ENCODE data around the gene RSPH6A.
"Not testable (repeated sequence)": the region's sequence is repeated elsewhere in the genome, so short reads cannot be mapped to it uniquely, and the experiment has no call there.

Gene RSPH6A

DNA sequence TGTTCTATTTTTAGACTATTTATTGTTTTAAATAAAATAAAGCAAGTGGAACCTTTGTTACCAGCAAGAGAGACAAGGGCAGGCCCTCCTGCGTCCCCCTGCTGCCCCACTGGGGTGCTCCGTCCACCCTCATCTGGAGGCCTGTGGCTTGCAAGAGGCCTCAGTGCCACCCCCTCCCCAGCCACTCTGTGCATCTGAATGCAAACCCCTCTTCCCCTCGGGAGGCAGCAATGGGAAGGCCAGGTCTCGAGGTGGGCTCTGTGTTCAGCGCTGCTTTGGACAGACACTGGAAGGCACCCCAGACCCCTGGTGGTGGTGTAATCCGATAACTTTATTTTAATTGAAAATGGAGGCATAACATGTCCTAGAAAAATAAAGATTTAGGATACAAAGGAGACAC, 50.6 kb downstream of the RSPH6A start:
- DNase-seq: no peak

DNA sequence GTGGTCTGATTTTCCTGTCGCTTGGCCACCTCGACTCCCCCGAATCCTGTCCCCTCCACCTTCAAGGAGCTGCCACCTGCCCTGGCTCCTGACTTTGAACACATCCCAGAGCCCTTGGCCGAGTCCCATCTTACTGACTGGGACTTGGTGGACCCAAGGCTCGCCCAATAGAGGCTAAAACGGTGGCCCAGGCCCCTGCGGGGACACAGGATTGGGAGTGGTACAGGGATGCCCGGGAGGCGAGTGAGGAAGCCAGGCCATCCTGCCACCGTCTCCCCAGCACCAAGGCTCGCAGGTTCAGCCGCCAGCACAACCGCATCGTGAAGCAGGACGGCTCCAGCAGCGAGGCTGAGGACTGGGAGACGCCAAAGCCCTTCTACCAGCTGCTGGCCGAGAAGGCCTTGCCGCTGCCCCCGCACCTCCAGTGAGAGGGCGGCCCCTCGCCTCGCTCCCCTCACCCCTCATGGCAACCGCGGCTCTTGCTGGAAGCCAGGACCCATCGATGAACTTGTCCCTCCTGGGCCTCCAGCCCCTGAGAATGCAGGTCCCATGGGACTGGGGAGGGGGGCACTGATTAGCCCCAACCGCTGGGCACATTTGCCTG, 51.3 kb downstream of the RSPH6A start:
- no peak for DNase-seq

DNA sequence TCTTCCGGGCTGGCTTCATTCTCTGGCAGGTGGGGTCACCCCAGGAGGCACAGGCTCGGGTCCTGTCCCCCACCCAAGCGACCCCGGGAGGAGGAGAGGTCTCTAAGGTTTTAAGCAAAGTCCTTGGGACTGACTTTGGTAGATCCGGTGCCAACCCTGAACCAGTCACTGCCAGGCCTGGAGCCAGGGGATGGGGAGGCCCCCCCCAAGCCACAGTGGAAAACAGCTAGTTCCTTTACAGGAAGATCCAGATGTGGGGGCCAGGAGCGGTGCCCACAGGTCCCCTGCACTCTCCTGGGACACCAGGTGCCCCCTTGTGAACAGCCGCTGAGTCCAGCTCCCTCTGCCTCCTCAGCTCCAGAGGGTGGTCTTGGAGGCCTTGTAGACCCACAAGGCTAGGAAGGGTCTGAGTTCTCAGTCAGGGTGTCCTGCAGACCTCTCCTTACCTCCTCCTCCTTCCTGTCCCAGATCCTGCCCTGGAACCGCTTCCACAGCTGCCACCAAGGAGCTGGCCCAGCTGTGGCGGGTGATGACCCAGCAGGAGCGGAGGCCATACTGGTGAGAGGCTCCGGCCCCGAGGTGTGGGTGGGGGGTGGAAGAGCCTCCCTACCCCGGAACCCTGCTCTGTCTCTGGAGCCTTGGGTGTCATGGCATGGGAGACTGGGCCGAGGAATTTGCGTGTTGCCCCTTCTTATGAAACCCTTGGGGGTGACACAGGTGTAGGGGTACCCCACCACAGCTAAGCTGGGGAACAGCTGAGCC, 52.1 kb downstream of the RSPH6A start:
- DNase-seq: no peak

DNA sequence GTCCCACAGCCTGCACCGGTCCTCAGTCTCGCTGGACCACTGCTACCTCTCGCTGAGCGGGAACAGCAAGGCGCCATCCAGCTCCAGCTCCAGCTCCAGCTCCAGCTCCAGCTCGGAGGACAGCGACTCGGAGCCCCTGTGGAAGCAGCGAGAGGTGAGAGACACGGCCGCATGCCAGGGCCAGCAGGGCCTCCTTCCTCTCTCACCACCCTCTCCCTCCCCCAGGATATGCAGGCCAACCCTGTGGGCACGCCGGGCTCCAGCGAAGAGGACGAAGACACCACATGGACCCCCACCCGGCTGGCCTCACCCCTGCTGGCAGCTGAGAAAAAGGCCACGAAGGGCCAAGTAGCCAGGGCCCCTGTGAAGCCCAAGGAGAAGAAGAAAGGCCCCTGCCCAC, 53.4 kb downstream of the RSPH6A start:
- no peak for DNase-seq

DNA sequence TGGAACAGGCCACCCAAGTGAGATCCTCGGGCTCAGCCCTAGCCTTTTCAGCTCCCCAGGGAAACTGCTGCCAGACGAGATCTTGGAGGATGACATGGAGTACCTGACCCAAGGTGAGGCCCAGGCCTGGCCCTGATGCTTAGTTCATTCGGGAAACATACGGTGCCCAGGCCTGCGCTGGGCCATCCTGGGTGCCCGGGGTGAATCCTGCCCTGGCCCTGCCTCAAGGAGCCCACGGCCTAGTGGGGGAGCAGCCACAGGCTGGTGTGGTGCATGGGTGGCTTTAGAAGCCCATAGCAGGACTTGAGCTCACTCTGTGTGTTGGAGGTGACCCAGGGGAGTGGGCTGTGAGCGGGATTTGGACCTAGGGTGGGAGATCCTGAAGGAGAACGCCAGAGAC, 56.2 kb downstream of the RSPH6A start:
- no peak for DNase-seq

DNA sequence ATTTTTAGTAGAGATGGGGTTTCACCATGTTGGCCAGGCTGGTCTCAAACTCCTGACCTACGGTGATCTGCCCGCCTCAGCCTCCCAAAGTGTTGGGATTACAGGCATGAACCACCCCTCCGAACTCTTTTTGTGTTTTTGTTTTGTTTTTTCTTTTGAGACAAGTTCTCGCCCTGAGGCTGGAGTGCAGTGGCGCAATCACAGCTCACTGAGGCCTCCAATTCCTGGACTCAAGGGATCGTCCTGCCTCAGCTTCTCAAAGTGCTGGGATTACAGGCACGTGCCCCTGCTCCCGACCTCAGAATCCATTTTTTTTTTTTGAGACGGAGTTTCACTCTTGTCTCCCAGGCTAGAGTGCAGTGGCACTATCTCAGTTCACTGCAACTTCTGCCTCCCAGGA, 57.4 kb downstream of the RSPH6A start:
- no peak for DNase-seq

DNA sequence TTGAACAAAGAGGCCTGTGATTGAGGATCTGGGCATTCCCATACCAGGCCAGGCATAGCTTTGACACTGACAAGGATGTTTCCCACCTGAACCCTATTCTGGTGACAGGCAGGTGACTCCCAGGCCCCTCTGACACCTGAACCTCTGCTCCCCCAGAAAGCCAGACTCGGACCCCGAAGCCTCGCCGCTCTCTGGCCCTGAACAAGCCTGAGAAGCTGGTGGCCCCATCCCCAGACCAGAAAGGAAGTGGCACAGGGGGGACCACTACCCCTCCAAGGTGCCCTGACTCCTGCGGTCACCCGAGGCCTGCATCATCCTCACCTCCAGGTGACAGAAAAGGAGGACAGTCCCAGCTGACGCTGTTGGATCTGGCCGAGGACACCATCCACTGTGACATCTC, 60.8 kb downstream of the RSPH6A start:
- DNase-seq: no peak

DNA sequence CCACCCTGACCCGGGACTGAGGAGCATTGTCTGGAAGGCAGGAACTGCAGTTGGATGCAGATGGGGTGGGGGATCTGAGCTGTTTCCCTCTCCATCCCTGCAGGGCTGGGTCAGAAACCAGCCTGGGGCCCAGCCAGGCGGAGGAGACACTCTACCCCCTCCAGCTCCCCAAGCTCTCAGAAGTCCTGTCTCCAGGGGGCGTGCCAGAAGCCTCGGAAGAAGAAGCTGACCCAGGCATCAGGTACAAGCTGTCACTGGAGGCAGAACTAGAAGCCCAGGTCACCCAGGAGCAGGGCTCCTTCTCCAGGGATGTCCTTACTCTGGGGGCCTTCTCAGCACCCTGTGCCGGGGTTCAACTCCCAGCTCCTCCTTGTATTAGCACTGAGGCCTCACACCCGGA, 61.6 kb downstream of the RSPH6A start:
- no peak for DNase-seq

DNA sequence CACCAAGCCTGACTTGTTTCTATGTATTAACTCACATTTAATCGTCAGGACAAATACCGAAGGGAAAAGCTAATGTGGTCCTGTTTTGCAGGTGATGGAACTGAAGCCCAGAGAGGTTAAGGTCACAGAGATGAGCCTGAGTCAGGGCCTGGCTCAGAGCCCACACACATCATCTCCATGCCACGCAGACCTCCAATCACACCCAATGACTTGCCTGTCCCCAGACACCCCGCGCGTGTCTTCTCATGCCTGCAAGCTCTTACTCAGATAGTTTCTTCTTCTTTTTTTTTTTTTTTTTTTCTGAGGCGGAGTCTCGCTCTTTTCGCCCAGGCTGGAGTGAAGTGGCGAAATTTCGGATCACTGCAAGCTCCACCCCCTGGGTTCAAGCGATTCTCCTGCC, 62.5 kb downstream of the RSPH6A start:
- no peak for DNase-seq

DNA sequence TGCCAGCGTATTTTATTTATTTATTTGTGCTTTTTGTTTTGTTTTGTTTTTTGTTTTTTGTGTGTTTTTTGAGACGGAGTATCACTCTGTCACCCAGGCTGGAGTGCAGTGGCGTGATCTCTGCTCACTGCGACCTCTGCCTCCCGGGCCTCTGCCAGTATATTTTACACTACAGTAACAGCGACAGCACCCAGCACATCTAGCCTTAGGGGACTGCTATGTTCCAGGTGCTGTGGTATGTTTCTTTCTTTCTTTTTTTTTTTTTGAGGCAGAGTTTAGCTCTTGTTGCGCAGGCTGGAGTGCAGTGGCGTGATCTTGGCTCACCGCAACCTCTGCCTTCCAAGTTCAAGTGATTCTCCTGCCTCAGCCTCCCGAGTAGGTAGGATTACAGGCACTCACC, 63.6 kb downstream of the RSPH6A start:
- not testable (repeated sequence) for DNase-seq

DNA sequence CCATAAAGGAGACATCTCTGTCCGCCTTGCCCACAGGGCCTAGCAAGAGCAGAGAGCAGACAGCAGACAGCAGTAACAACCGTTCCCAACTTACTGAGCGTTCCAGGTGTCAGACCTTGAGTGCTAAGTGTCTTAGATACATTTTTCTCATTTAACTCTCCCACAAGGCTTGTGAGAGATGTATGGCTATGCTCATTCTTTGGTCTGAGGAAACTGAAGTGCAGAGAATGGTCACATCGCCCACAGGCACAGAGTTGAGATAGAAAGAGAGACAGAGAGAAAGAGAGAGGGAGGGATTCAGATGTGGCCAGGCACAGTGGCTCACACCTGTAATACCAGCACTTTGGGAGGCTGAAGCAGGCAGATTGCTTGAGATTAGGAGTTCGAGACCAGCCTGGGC, 67.6 kb downstream of the RSPH6A start:
- DNase-seq: no peak

DNA sequence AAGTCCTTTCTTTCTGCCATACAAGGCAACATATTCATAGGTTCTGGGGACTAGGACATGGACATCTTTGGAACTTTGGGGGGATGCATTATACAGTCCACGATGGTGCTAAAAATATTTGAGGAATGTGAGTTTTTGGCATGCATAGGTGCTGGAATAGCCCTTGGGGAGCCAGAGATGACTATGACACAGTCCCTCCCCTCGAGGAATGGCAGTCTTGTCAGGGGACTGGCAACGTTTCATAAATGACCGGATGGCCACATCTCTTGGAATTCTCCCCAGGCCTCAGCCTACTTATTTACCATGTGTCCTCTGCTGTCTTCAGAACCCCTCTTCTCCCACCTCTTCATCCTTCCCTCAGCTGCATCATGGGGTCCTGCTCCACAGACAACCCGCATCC, 68.2 kb downstream of the RSPH6A start:
- DNase-seq: no peak

Data from T-helper 2 cell (primary cell).